Fibroblast of lung (primary cell): Measurements from ENCODE around the gene SLIT3. TPM values are rescaled to one million over a fixed set of nuclear protein-coding genes. Genes with fewer than 3 reads are reported as not detected.
A peak's percentile ranks its signal among the peaks of the same experiment; 100 is the strongest.

Experiments
- DNase-seq, 2 donors: peaks; one replicate each; pipeline versions ENCODE4 v3.0.0 to v3.0.0-alpha.2; 2010; ENCODE audit warnings: low read depth in 2 of 2
- H2AFZ ChIP-seq: 2 replicates; pipeline ENCODE4 v1.5.1; 2012; ENCODE audit warnings: low read length, control low read depth, inconsistent platforms
- H3K27ac ChIP-seq: 2 replicates; pipeline ENCODE4 v1.5.1; 2011; ENCODE audit warnings: low read length, control low read depth; ENCODE audit not compliant: insufficient read depth
- H3K27me3 ChIP-seq: 2 replicates; pipeline ENCODE4 v1.5.1; 2011; ENCODE audit warnings: mild to moderate bottlenecking, low read length; ENCODE audit not compliant: control insufficient read depth, insufficient read depth
- H3K36me3 ChIP-seq: 2 replicates; pipeline ENCODE4 v1.5.1; 2011; ENCODE audit warnings: low read length; ENCODE audit not compliant: control insufficient read depth, insufficient read depth
- H3K4me1 ChIP-seq: 2 replicates; pipeline ENCODE4 v1.5.1; 2011; ENCODE audit warnings: low read length; ENCODE audit not compliant: control insufficient read depth, insufficient read depth; ENCODE audit errors: extremely low read depth
- H3K4me2 ChIP-seq: 2 replicates; pipeline ENCODE4 v1.5.1; 2011; ENCODE audit warnings: low read length, control low read depth; ENCODE audit not compliant: insufficient read depth; ENCODE audit errors: extremely low read depth
- H3K4me3 ChIP-seq, 4 experiments: fragments of 200-600 bp in 1 of 4; sonication (generic) in 1 of 4; replicated peaks in 1 of 4; 2 replicates each; pipeline ENCODE4 v1.5.1; 2011 to 2016; ENCODE audit warnings: low read length in 4 of 4, low read depth in 3 of 4, mild to moderate bottlenecking in 3 of 4, control low read depth in 2 of 4, inconsistent platforms in 1 of 4, mixed read lengths in 1 of 4; ENCODE audit not compliant: insufficient read depth in 1 of 4; ENCODE audit errors: control extremely low read depth in 1 of 4
- H3K79me2 ChIP-seq: 2 replicates; pipeline ENCODE4 v1.5.1; 2012; ENCODE audit warnings: mild to moderate bottlenecking, low read length, inconsistent platforms; ENCODE audit not compliant: control insufficient read depth, insufficient read depth
- H3K9ac ChIP-seq: 2 replicates; pipeline ENCODE4 v1.5.1; 2011; ENCODE audit warnings: mild to moderate bottlenecking, low read length, control low read depth; ENCODE audit not compliant: insufficient read depth
- H3K9me3 ChIP-seq: 2 replicates; pipeline ENCODE4 v1.5.1; 2012; ENCODE audit warnings: low read depth, low read length; ENCODE audit not compliant: control insufficient read depth, insufficient read depth
- H4K20me1 ChIP-seq: 2 replicates; pipeline ENCODE4 v1.5.1; 2011; ENCODE audit warnings: low read length; ENCODE audit not compliant: control insufficient read depth, insufficient read depth; ENCODE audit errors: extremely low read depth
- CTCF ChIP-seq, 2 donors: IDR thresholded peaks in 1 of 2; conservative IDR thresholded peaks in 1 of 2; 1 replicate in 1 of 2; 2 replicates in 1 of 2; pipeline ENCODE4 v1.5.1; 2011 to 2012; ENCODE audit warnings: low read length in 2 of 2, control low read depth in 1 of 2, inconsistent platforms in 1 of 2, low read depth in 1 of 2, mild to moderate bottlenecking in 1 of 2
- EZH2 ChIP-seq: IDR thresholded peaks from 2 replicates; pipeline ENCODE4 v1.5.1; 2012; ENCODE audit warnings: low read length, control low read depth, mild to moderate bottlenecking; ENCODE audit errors: missing control alignments
- polyA plus RNA-seq, 2 donors: library from polyadenylated mRNA; depleted of rRNA in 1 of 2; stranded (reverse) in 1 of 2; unstranded in 1 of 2; fragments of >200 nt; gene quantifications; 2 replicates each; pipeline ENCODE4 v1.2.1, GENCODE V29; 2011 to 2012; ENCODE audit warnings: missing spikeins in 1 of 2
- total RNA-seq: library from RNA; depleted of rRNA; stranded (reverse); fragments of >200 nt; gene quantifications from 2 replicates; pipeline ENCODE4 v1.2.1, GENCODE V29; 2014

SLIT3 gene
- total and polyA plus RNA-seq, 2 donors (not counting 1 experiment from before 2014, with no cell fraction given) = 1.6 to 4.6 TPM

- no peak overlapping the region for H3K27ac ChIP-seq
- DNase-seq = no peak
- no peaks in the 10 kb centered on the region for H3K27me3 ChIP-seq
- TF ChIP-seq EZH2 (no peak), CTCF (conservative IDR thresholded peaks at IDR 0.05 in 1 of 2, IDR thresholded peaks at IDR 0.05 in 1 of 2; ENCODE audit: low read depth in 1 of 2, low read length in 2 of 2) (no peak)
- no peaks in the 10 kb centered on the region for H4K20me1 ChIP-seq
- H3K36me3 ChIP-seq = no peaks in the 10 kb centered on the region
- H3K9me3 ChIP-seq = no peaks in the 10 kb centered on the region
- no peak overlapping the region for H3K4me3 ChIP-seq
- H3K9ac ChIP-seq = no peak overlapping the region
- H3K79me2 ChIP-seq = no peaks in the 10 kb centered on the region
- H3K4me2 ChIP-seq = no peak overlapping the region
- H2AFZ ChIP-seq = no peak overlapping the region
- no peaks in the 10 kb centered on the region for H3K4me1 ChIP-seq
Observed at GRCh38 chr5:168872246-168872645, 428.7 kb downstream of the SLIT3 start.

DNA sequence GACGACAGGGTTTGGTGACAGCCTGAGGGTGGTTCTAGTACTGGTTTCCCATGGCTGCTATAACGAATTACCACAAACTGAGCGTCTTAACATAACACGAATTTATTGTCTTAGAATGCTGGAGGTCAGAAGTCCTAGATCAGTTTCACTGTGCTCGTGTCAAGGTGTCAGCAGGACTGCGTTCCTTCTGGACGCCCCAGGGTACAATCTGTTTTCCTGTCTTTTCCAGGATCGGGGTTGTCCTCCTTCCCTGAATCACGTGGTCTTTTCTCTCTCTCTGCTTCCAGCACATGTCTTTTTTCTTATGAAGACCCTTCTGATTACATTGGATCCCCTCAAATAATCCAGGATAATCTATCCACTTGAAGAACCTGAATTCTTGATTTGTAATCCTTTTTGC, 430.0 kb downstream of the SLIT3 start:
- Histone ChIP-seq H3K4me1 (no peaks in the 10 kb centered on the region), H3K27me3 (no peaks in the 10 kb centered on the region), H2AFZ (no peak overlapping the region), H3K79me2 (no peaks in the 10 kb centered on the region), H4K20me1 (no peaks in the 10 kb centered on the region), H3K27ac (no peak overlapping the region), H3K9me3 (no peaks in the 10 kb centered on the region), H3K9ac (no peak overlapping the region), H3K4me3 (no peak overlapping the region), H3K4me2 (no peak overlapping the region), H3K36me3 (no peaks in the 10 kb centered on the region)
- DNase-seq = no peak
- TF ChIP-seq CTCF (conservative IDR thresholded peaks at IDR 0.05 in 1 of 2, IDR thresholded peaks at IDR 0.05 in 1 of 2; ENCODE audit: low read depth in 1 of 2, low read length in 2 of 2) (no peak), EZH2 (no peak)

DNA sequence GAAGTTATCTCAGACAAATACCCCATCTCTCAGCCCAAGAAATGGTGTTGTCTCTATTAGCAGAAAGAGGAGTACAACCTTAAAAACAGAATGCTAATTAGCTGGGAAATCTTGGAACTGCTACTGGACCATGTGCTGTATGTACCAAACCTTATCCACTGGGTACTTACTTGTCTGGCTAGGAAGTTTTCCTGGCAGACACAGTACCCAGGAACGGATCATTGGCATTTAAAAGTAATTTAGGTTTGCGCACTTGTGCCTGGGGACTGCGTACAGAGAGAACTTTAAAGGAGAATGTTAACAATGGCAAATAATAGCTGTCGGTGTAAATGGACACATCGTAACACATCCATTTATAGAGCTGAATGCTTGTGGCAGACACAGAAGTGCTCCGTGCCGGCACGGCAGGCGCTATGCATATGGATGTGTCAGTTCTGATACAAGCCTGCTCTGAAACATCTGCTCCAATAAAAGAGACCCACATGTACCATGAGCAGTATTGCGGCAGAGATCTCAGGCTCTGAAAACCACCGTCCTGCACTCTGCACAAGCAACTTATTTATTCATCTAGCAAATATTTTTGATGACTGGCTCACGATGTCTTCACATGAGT, 431.2 kb downstream of the SLIT3 start:
- no peak overlapping the region for H3K4me2 ChIP-seq

More for the DNA sequence above, 431.2 kb downstream of the SLIT3 start:
- no peak overlapping the region for H3K9ac ChIP-seq
- H3K36me3 ChIP-seq = no peaks in the 10 kb centered on the region
- TF ChIP-seq EZH2 (no peak), CTCF (conservative IDR thresholded peaks at IDR 0.05 in 1 of 2, IDR thresholded peaks at IDR 0.05 in 1 of 2; ENCODE audit: low read depth in 1 of 2, low read length in 2 of 2) (no peak)
- no peaks in the 10 kb centered on the region for H3K9me3 ChIP-seq
- H3K27me3 ChIP-seq = no peaks in the 10 kb centered on the region
- DNase-seq = peak in 1 of 2 donors; percentile 32
- no peak overlapping the region for H3K27ac ChIP-seq
- H3K4me1 ChIP-seq = no peaks in the 10 kb centered on the region
- H3K4me3 ChIP-seq = no peak overlapping the region
- no peaks in the 10 kb centered on the region for H3K79me2 ChIP-seq
- no peaks in the 10 kb centered on the region for H4K20me1 ChIP-seq
- no peak overlapping the region for H2AFZ ChIP-seq
